ENCODE measurements around the gene UGT2A2. TPM values are rescaled to one million over a fixed set of nuclear protein-coding genes. Genes with fewer than 3 reads are reported as not detected.

UGT2A2 gene
- not detected in 2 replicates for total RNA-seq

DNA sequence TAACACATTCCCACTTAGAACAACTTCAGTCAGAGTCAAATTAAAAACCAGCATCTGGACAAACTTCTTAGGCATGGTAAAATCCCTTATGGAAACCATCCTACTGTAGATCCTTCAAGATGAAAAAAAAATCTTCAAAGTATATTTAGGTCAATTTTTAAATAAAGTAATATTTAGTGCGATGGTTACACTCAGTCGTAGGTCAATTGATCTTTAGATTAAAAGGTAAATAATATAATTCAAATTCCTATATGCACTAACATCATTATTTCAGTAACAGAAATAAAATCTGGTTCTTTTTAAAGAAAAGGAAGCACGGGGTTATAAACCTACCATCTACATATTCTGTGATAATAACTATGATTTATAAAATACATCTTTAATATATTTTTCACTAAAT, at the start of gene UGT2A2:
UGT2A2 (minus strand) TSS at position 101 of the 400 bp plus-strand sequence; CDS start at position 99, 2 bp downstream.

DNA sequence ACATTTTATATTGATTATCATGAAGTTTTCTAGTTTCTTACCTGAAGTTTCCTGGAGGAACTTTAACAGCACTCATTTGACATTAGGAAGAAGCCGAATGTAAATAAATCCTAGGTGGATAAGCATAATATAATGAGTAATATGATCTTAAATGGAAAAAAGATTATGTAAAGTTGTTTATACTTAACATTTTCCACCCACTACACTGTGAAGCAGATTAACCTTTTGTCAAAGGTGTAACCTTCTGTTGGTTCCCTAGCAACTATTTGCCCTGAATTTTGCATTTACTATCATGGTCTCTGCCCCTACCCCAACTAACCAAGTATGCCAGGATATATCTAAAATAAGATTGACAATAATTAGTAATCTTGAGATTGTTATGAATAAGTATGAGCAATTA, 13.7 kb upstream of the UGT2A2 start, which contains the start of gene UGT2A1:
UGT2A1 (minus strand) TSS at position 101 of the 400 bp plus-strand sequence. CDS start 5,603 bp downstream, outside the sequence.

Other genes with a start within 250 kb of the UGT2A2 start
- gene UGT2B4, start 143.7 kb downstream of the UGT2A2 start, total RNA-seq, result not detected in 2 replicates
- gene UGT2A1, start 13.6 kb upstream of the UGT2A2 start, total RNA-seq, result not detected in 2 replicates
- not detected in 2 replicates for gene SULT1B1, start 121.0 kb upstream of the UGT2A2 start, total RNA-seq
- 0.42 and 1.2 TPM in 2 replicates for gene SULT1E1, start 220.5 kb upstream of the UGT2A2 start, total RNA-seq

All from hair follicular keratinocyte (primary cell).